GM21825 (cell line): ENCODE data around the gene CGN.

Experiments
- ATAC-seq: cut with Tn5 transposase; IDR thresholded peaks from one replicate; pipeline ENCODE4 v1.9.1; 2021; ENCODE audit warnings: mild to moderate bottlenecking, moderate library complexity; ENCODE audit not compliant: unreplicated experiment

CGN gene

GRCh38 chr1:151510957-151511635 is at the start of gene CGN:
CGN (plus strand) TSS chr1:151511387; CDS start chr1:151518520, 7,133 bp downstream.
- peak; percentile 69 for ATAC-seq

DNA sequence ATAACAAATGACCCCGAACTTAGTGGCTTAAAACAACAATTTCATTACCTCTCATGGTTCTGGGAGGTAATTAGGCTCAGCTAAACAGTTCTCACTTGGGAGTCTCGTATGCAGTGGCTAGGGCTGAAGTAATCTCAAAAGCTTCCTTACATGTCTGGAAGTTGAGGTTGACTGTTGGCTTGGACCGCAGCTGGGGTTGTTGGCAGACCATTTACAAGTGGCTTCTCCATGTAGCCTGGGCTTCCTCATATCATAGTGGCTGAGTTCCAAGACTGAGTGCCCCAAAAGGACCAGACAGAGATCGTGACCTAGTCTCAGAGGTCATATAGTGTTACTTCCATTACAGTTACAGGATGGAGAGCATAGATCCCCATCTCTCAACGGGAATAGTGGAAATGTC is 49.5 kb upstream of the CGN start:
- ATAC-seq: no peak

DNA sequence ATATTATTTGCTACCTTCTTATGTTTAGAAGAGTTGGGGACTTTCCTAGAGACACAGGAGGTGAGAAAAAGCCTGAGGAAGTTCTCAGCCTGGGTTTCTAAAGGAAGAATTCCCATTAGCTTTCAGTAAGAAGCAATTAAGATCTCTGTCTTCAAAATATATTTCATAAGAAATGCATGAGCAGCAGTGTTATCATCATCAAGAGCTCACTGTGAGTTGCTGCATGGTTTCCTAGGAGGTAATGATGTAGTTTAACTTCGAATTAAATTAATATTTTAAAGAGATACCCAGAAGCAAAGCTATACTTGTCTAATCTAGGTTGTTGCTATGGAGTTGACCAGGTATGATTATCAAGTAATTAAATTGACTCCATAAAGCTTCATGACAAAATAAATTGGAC is 46.2 kb upstream of the CGN start:
- ATAC-seq: no peak

GRCh38 chr1:151472856-151473731 is 38.1 kb upstream of the CGN start:
- ATAC-seq: no peak

DNA sequence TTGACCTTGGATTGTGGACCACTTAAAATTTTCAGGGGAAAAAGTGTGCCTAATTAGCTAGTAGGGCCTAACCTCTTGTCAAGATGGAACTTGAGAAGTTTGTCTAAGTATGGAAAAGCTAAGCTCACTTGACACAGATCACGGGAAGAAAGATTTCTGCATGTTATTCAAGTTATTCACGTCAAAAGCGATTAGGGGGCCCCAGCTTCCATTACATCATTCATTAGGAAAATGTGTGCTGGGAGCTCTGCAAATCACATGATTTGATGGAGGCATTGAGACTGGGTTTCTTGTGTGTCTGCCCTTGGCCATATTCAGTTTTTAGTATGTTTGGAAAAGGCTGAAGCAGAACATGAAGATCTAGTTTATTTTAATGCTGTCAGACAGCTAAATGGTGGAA is 36.4 kb upstream of the CGN start:
- peak; percentile 8 for ATAC-seq

DNA sequence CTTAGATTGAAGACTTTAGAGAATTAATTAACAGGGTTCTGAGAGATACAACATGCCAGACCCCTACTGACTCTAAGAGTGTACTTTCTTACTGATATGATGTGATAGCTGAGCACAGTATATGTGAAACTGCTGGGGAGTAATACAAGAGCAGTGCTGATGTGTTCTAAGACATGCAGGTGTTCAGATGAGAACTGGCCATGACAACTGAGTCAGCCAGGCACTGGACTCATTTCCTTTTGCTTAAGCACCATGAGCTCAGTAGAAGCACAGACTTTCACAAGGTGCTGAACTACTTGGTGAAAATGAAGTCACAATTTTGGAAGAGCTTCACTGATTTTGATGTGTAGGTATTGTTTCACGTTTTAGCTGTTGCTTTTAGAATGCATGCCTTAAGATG is 36.0 kb upstream of the CGN start:
- peak; percentile 70 for ATAC-seq

DNA sequence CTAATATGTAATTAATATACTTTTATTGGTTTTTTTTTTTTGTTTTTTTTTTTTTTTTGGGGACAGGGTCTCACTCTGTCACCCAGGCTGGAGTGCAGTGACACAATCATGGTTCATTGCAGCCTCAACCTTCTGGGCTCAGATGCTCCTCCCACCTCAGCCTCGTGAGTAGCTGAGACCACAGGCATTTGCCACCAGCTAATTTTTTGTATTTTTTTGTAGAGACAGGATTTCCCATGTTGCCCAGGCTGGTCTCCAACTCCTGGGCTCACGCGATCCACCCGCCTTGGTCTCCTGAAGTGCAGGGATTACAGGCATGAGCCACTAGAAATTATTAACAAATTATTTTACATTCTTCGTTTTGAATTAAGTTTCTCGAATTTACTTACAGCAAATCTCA is 35.1 kb upstream of the CGN start:
- ATAC-seq: no peak

DNA sequence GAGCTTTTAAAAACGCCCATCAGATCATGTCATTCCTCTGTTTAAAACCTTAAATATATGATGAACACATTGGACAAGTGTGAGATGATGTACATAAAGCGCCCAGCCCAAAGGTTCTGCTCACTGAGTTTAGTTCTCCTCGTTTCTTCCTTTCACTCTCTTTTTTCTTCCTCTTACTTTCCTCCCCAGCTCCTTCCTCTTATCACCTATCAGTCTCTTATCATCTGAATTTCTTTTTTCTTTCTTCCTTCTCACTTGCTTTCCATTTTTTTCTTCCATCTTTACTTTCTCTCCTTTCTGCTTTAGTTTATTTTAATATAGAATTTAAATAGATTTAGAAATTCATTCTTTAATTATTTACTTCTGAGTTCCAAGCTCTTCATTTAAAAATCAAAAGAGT is 34.1 kb upstream of the CGN start:
- ATAC-seq: no peak

GRCh38 chr1:151478140-151478812 is 32.9 kb upstream of the CGN start:
- ATAC-seq: no peak

- no peak for ATAC-seq
Observed at GRCh38 chr1:151478923-151479322, 32.3 kb upstream of the CGN start.

DNA sequence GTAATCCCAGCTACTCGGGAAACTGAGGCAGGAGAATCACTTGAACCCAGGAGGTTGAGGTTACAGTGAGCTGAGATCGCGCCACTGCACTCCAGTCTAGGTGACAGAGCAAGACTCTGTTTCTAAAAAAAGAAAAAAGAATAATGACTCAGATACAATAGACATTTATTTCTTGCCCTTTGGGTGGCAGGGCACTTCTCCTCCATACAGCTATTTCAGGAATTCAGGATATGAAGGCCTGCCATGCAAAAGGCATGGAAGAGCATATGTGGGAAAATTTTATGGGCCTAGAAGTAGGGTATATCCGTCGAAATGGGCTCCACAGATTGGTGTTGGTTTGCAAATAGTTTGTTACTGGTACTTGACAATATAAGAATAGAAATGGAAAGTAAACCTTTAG is 31.7 kb upstream of the CGN start:
- no peak for ATAC-seq

- no peak for ATAC-seq
Observed at GRCh38 chr1:151482017-151482416, 29.2 kb upstream of the CGN start.

DNA sequence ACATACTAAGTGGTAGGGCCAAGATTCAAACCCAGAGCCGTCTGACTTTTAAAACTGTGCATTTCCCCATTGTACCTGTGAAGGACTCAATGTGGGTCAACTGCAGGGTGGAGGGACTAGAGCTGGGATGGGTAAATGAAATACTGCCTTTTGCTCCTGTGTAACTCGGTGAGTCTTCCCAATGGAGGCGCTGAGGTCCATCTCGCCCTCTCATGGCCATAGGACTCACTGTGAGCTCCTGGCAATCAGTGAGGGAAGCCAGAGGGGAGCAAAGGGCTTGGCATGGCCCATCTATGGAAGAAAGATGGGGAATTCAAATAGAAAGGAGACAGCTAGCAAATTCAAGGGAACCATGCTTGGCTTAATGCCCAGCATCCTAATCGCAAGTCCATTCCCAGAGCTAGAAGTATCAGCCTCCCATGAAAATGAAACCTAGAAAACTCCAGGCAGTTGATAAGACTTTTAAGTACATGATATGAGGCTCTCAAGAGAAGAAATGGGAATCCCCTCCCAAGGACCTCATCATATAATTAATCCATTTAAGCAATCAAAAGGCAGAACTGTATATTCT is 25.4 kb upstream of the CGN start:
- ATAC-seq: no peak

DNA sequence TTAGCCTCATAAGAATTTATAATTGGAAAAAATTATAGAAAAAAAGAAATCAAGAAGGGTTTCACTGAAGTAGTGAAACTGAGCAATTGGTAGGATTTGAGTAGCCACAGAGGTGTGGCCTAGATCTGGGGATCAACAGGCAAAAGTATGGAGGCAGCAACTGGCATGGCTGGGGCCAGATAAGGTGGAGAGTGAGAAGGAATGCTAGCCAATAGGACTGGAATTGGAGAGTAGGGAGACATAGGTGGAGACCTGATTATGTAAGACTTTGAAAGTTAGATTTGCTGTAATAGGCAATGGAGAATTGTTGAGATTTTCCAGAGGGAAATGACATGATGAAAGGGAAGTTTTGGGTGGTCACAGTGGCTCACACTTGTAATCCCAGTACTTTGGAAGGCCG is 24.6 kb upstream of the CGN start:
- no peak for ATAC-seq

- ATAC-seq: no peak
Observed at GRCh38 chr1:151491641-151492040, 19.5 kb upstream of the CGN start.

DNA sequence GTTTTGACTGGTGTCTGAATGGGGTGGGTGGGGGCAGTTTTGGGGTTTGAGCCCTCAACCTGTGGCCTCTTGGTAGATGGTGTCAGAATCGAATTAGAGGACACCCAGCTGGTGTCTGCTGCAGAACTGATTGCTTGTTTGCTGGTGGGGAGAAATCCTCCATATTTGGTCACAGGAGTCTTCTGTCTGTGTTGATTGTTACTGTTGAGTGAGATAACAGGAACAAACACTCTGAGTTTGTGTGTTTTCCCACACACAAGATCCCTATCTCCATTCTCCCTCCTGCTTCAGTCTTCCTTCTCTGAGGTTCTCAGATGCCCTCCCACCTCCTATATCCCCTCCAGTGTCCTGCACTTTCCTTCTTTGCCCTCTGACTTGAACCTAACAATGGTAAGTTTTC is 19.1 kb upstream of the CGN start:
- ATAC-seq: no peak

GRCh38 chr1:151493042-151493441 is 18.1 kb upstream of the CGN start:
- ATAC-seq: no peak

- ATAC-seq: no peak
Observed at GRCh38 chr1:151494741-151495281, 16.4 kb upstream of the CGN start.

GRCh38 chr1:151495316-151495715 is 15.9 kb upstream of the CGN start:
- no peak for ATAC-seq

GRCh38 chr1:151499365-151499764 is 11.8 kb upstream of the CGN start:
- ATAC-seq: no peak

- ATAC-seq: no peak
Observed at GRCh38 chr1:151499930-151500329, 11.3 kb upstream of the CGN start.
